H9 (cell line): ENCODE results near the gene PRKCD. TPM values are rescaled to one million over a fixed set of nuclear protein-coding genes. Genes with fewer than 3 reads are reported as not detected.

Experiments
- DNase-seq: peaks from one replicate; pipeline ENCODE4 v3.0.0-alpha.2; 2017
- H2AFZ ChIP-seq: one replicate; pipeline ENCODE4 v1.6.1; 2013; ENCODE audit warnings: mild to moderate bottlenecking, low read length, control low read depth, moderate library complexity
- H2AK5ac ChIP-seq: 2 replicates; pipeline ENCODE4 v1.6.1; 2013; ENCODE audit warnings: low read length, control low read depth, mixed read lengths; ENCODE audit not compliant: insufficient read length
- H2BK120ac ChIP-seq: one replicate; pipeline ENCODE4 v1.6.1; 2013; ENCODE audit warnings: low read depth, mild to moderate bottlenecking, low read length, control low read depth, inconsistent platforms; ENCODE audit not compliant: poor library complexity, severe bottlenecking
- H2BK12ac ChIP-seq: 2 replicates; pipeline ENCODE4 v1.6.1; 2013; ENCODE audit warnings: low read length, control low read depth, mixed read lengths, low read depth; ENCODE audit not compliant: insufficient read length
- H2BK15ac ChIP-seq: 2 replicates; pipeline ENCODE4 v1.6.1; 2013; ENCODE audit warnings: low read depth, low read length, control low read depth
- H2BK20ac ChIP-seq: one replicate; pipeline ENCODE4 v1.6.1; 2013; ENCODE audit warnings: low read depth, mild to moderate bottlenecking, low read length, control low read depth, inconsistent platforms; ENCODE audit not compliant: poor library complexity, severe bottlenecking
- H2BK5ac ChIP-seq: 2 replicates; pipeline ENCODE4 v1.6.1; 2013; ENCODE audit warnings: low read length, control low read depth, mixed read lengths; ENCODE audit not compliant: insufficient read length
- H3K14ac ChIP-seq: 2 replicates; pipeline ENCODE4 v1.6.1; 2013; ENCODE audit warnings: low read length, control low read depth; ENCODE audit not compliant: insufficient read depth
- H3K18ac ChIP-seq: 2 replicates; pipeline ENCODE4 v1.6.1; 2013; ENCODE audit warnings: low read depth, mild to moderate bottlenecking, mixed read lengths, low read length, control low read depth; ENCODE audit not compliant: insufficient read length
- H3K23ac ChIP-seq: 2 replicates; pipeline ENCODE4 v1.6.1; 2013; ENCODE audit warnings: low read length, control low read depth, mixed read lengths, low read depth; ENCODE audit not compliant: insufficient read length
- H3K23me2 ChIP-seq: 2 replicates; pipeline ENCODE4 v1.6.1; 2013; ENCODE audit warnings: low read depth, mild to moderate bottlenecking, mixed read lengths, low read length, control low read depth; ENCODE audit not compliant: insufficient read length, poor library complexity, severe bottlenecking
- H3K27ac ChIP-seq: 2 replicates; pipeline ENCODE4 v1.5.1; 2013; ENCODE audit warnings: low read length, control low read depth, mixed read lengths, low read depth; ENCODE audit not compliant: insufficient read length
- H3K27me3 ChIP-seq: 2 replicates; pipeline ENCODE4 v1.6.1; 2013; ENCODE audit warnings: low read length, control low read depth, inconsistent platforms; ENCODE audit not compliant: insufficient read depth
- H3K4ac ChIP-seq: 2 replicates; pipeline ENCODE4 v1.6.1; 2013; ENCODE audit warnings: low read depth, mild to moderate bottlenecking, control low read depth, inconsistent platforms, low read length, moderate library complexity
- H3K4me1 ChIP-seq: 2 replicates; pipeline ENCODE4 v1.6.1; 2013; ENCODE audit warnings: low read length, control low read depth, inconsistent platforms; ENCODE audit not compliant: insufficient read depth
- H3K4me2 ChIP-seq: 2 replicates; pipeline ENCODE4 v1.6.1; 2013; ENCODE audit warnings: low read length, control low read depth, mixed read lengths; ENCODE audit not compliant: insufficient read length, insufficient read depth
- H3K56ac ChIP-seq: 2 replicates; pipeline ENCODE4 v1.6.1; 2013; ENCODE audit warnings: low read depth, mild to moderate bottlenecking, mixed read lengths, low read length, control low read depth; ENCODE audit not compliant: insufficient read length
- H3K79me1 ChIP-seq: 2 replicates; pipeline ENCODE4 v1.6.1; 2013; ENCODE audit warnings: low read depth, mild to moderate bottlenecking, moderate library complexity, low read length, control low read depth, inconsistent platforms; ENCODE audit not compliant: insufficient read depth, poor library complexity, severe bottlenecking
- H3K79me2 ChIP-seq: 2 replicates; pipeline ENCODE4 v1.6.1; 2013; ENCODE audit warnings: low read length, control low read depth, inconsistent platforms; ENCODE audit not compliant: insufficient read depth
- H3K9ac ChIP-seq: 2 replicates; pipeline ENCODE4 v1.6.1; 2013; ENCODE audit warnings: low read length, control low read depth, mixed read lengths; ENCODE audit not compliant: insufficient read length; ENCODE audit errors: extremely low read depth
- H3K9me3 ChIP-seq: one replicate; pipeline ENCODE4 v1.6.1; 2013; ENCODE audit warnings: low read depth, low read length, inconsistent platforms; ENCODE audit not compliant: control insufficient read depth
- H3T11ph ChIP-seq: one replicate; pipeline ENCODE4 v1.6.1; 2013; ENCODE audit warnings: mild to moderate bottlenecking, low read length, control low read depth, inconsistent platforms
- H4K20me1 ChIP-seq: one replicate; pipeline ENCODE4 v1.6.1; 2013; ENCODE audit not compliant: control insufficient read depth, insufficient read length, insufficient read depth
- H4K5ac ChIP-seq: 2 replicates; pipeline ENCODE4 v1.6.1; 2013; ENCODE audit warnings: low read depth, mild to moderate bottlenecking, mixed read lengths, low read length, control low read depth; ENCODE audit not compliant: insufficient read length
- H4K8ac ChIP-seq: replicated peaks from 2 replicates; pipeline ENCODE4 v1.6.1; 2013; ENCODE audit warnings: low read length, control low read depth, mixed read lengths, low read depth; ENCODE audit not compliant: insufficient read length
- H4K91ac ChIP-seq: 2 replicates; pipeline ENCODE4 v1.6.1; 2013; ENCODE audit warnings: low read depth, mild to moderate bottlenecking, moderate library complexity, mixed read lengths, low read length, control low read depth; ENCODE audit not compliant: insufficient read length
- H3K27ac Mint-ChIP-seq, 3 experiments: 2 replicates in 2 of 3; 3 replicates in 1 of 3; pipeline ENCODE4 v1.8.0; 2020 to 2021; ENCODE audit warnings: mixed read lengths in 3 of 3, mild to moderate bottlenecking in 1 of 3, moderate library complexity in 1 of 3
- H3K27me3 Mint-ChIP-seq: 2 replicates; pipeline ENCODE4 v1.8.0; 2021; ENCODE audit warnings: low read depth, mild to moderate bottlenecking, moderate library complexity, mixed read lengths
- H3K36me3 Mint-ChIP-seq, 3 experiments: 2 replicates in 2 of 3; 3 replicates in 1 of 3; pipeline ENCODE4 v1.8.0; 2020 to 2021; ENCODE audit warnings: low read depth in 3 of 3, mixed read lengths in 3 of 3; ENCODE audit not compliant: insufficient read depth in 1 of 3
- H3K4me1 Mint-ChIP-seq, 2 experiments: 2 replicates each; pipeline ENCODE4 v1.8.0; 2020; ENCODE audit warnings: mixed read lengths in 2 of 2
- H3K4me3 Mint-ChIP-seq, 2 experiments: 2 replicates in 1 of 2; 3 replicates in 1 of 2; pipeline ENCODE4 v1.8.0; 2020 to 2021; ENCODE audit warnings: mild to moderate bottlenecking in 2 of 2, mixed read lengths in 2 of 2, moderate library complexity in 1 of 2
- H3K9me3 Mint-ChIP-seq, 2 experiments: 2 replicates in 1 of 2; 3 replicates in 1 of 2; pipeline ENCODE4 v1.8.0; 2020; ENCODE audit warnings: mild to moderate bottlenecking in 2 of 2, mixed read lengths in 2 of 2, moderate library complexity in 1 of 2
- CTCF ChIP-seq: fragments of 200-600 bp; sonication (generic); conservative IDR thresholded peaks from 3 replicates; pipeline ENCODE4 v1.8.0; 2021; ENCODE audit warnings: antibody characterized with exemption, mild to moderate bottlenecking
- WGBS: extraction: QIAGEN DNeasy Blood & Tissue Kit; methylation state at CpG from one replicate; pipeline ENCODE4 v1.1.7; 2013; ENCODE audit warnings: missing lambda C conversion rate, low lambda C conversion rate, mixed read lengths; ENCODE audit not compliant: insufficient read length; ENCODE audit errors: extremely low coverage; 5-methylcytosine and 5-hydroxymethylcytosine counted together
- total RNA-seq: library from RNA; stranded (reverse); gene quantifications from 2 replicates; pipeline ENCODE4 v1.2.1, GENCODE V29; 2021

The PRKCD gene
- total RNA-seq, 1 experiment from 2014 or later = 23.7 TPM

DNA sequence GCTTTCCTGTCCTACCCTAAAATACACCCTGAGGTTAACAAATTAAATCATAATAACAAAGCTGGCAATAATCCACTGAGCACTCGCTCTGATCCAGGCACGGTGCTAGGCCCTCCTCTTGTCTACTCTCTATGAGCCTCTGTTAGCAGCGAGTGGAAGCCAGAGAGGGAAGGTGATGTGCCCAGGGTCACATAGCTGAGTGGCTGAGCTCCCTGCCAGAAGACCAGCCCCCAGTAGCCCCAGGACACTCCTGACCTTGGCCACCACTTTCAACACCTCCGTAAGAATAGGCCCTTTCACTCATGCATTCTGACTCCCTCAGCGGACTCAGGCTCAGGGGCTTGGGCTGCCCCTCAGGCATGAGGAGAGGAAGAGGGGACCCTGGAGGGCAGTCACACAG lies 9.5 kb upstream of the PRKCD start:
- peaks cover 6% of the 10 kb centered on the region for H3K27me3 Mint-ChIP-seq
- no peaks in the 10 kb centered on the region for H3K27me3 ChIP-seq

More for the DNA sequence above, 9.5 kb upstream of the PRKCD start:
- Mint-ChIP-seq H3K9me3 (no peaks in the 10 kb centered on the region), H3K4me3 (no peak overlapping the region), H3K27ac (no peak overlapping the region), H3K36me3 (no peaks in the 10 kb centered on the region), H3K4me1 (peaks cover 0 to 11% of the 10 kb centered on the region in 2 experiments; a peak in 2 of 4 replicates)
- H2BK12ac ChIP-seq = no peak overlapping the region
- H3K4me1 ChIP-seq = no peaks in the 10 kb centered on the region
- no peak overlapping the region for H3K23ac ChIP-seq
- no peaks in the 10 kb centered on the region for H3K79me1 ChIP-seq
- no peak overlapping the region for H3K9ac ChIP-seq
- no peak overlapping the region for H2AFZ ChIP-seq
- H3K14ac ChIP-seq = no peak overlapping the region
- H3K18ac ChIP-seq = no peak overlapping the region
- no CpG with 5 or more reads among the region's 5 CpGs for WGBS
- H4K8ac ChIP-seq = no peak overlapping the region
- DNase-seq = no peak
- H3K4ac ChIP-seq = no peak overlapping the region
- H2AK5ac ChIP-seq = no peak overlapping the region
- H3K56ac ChIP-seq = no peak overlapping the region
- no peak for TF ChIP-seq CTCF
- no peaks in the 10 kb centered on the region for H4K20me1 ChIP-seq
- H3T11ph ChIP-seq = no peak overlapping the region
- H4K5ac ChIP-seq = no peak overlapping the region
- no peak overlapping the region for H3K27ac ChIP-seq
- no peaks in the 10 kb centered on the region for H3K23me2 ChIP-seq
- H4K91ac ChIP-seq = no peak overlapping the region
- no peak overlapping the region for H2BK120ac ChIP-seq
- H2BK20ac ChIP-seq = no peak overlapping the region
- H3K79me2 ChIP-seq = no peaks in the 10 kb centered on the region
- no peak overlapping the region for H2BK5ac ChIP-seq
- H2BK15ac ChIP-seq = no peak overlapping the region
- H3K9me3 ChIP-seq = no peaks in the 10 kb centered on the region
- no peak overlapping the region for H3K4me2 ChIP-seq
